HepG2 (cell line): Measurements from ENCODE around the gene RABGGTA. TPM values are rescaled to one million over a fixed set of nuclear protein-coding genes. Genes with fewer than 3 reads are reported as not detected.

Experiments used
- CAMTA2 ChIP-seq: sonication (generic); formaldehyde crosslinking; IDR thresholded peaks from 2 replicates; pipeline ENCODE4 v1.4.0; 2020; ENCODE audit warnings: mild to moderate bottlenecking, missing genetic modification reagents, borderline replicate concordance
- E2F2 ChIP-seq: sonication (generic); formaldehyde crosslinking; IDR thresholded peaks from 2 replicates; pipeline ENCODE4 v1.4.0; 2020; ENCODE audit warnings: missing genetic modification reagents, borderline replicate concordance
- HNF4G ChIP-seq, 2 experiments: sonication (generic) in 1 of 2; formaldehyde crosslinking in 1 of 2; IDR thresholded peaks; 2 replicates each; pipeline versions ENCODE4 v1.4.0 to v1.6.1; 2011 to 2020; ENCODE audit warnings: borderline replicate concordance in 2 of 2, low read depth in 2 of 2, mild to moderate bottlenecking in 2 of 2, low read length in 1 of 2, missing genetic modification reagents in 1 of 2, moderate library complexity in 1 of 2
- HNRNPUL1 ChIP-seq: fragments of 200-400 bp; formaldehyde crosslinking; IDR thresholded peaks from 2 replicates; pipeline ENCODE4 v1.6.1; 2017; ENCODE audit warnings: low read depth, mild to moderate bottlenecking, low read length, moderate library complexity
- ISL2 ChIP-seq: sonication (generic); formaldehyde crosslinking; IDR thresholded peaks from 2 replicates; pipeline ENCODE4 v1.5.0; 2020; ENCODE audit warnings: missing genetic modification reagents
- JDP2 ChIP-seq: sonication (generic); formaldehyde crosslinking; IDR thresholded peaks from 2 replicates; pipeline ENCODE4 v1.8.1; 2022; ENCODE audit warnings: missing genetic modification reagents, borderline replicate concordance
- KLF9 ChIP-seq: IDR thresholded peaks from 2 replicates; pipeline ENCODE4 v1.6.1; 2016; ENCODE audit warnings: low read depth
- NCOA1 ChIP-seq: sonication (generic); formaldehyde crosslinking; IDR thresholded peaks from 2 replicates; pipeline ENCODE4 v1.9.0; 2021; ENCODE audit warnings: missing genetic modification reagents
- NONO ChIP-seq, 2 experiments: fragments of 450-650 bp in 1 of 2; sonication (generic) in 1 of 2; formaldehyde crosslinking in 1 of 2; IDR thresholded peaks in 1 of 2; conservative IDR thresholded peaks in 1 of 2; 2 replicates each; pipeline versions ENCODE4 v1.6.1 to v1.8.0; 2017 to 2022; ENCODE audit warnings: mild to moderate bottlenecking in 1 of 2, missing genetic modification reagents in 1 of 2, moderate library complexity in 1 of 2
- NPAS2 ChIP-seq: sonication (generic); formaldehyde crosslinking; IDR thresholded peaks from 2 replicates; pipeline ENCODE4 v1.8.0; 2022; ENCODE audit warnings: mild to moderate bottlenecking, missing genetic modification reagents, borderline replicate concordance
- YY1 ChIP-seq: IDR thresholded peaks from 2 replicates; pipeline ENCODE4 v1.6.1; 2011; ENCODE audit warnings: low read length, low read depth, moderate library complexity, mild to moderate bottlenecking; ENCODE audit not compliant: insufficient read depth, insufficient replicate concordance
- ZBTB38 ChIP-seq: sonication (generic); formaldehyde crosslinking; IDR thresholded peaks from 2 replicates; pipeline ENCODE4 v1.5.1; 2020; ENCODE audit warnings: mild to moderate bottlenecking, missing genetic modification reagents
- ZBTB7A ChIP-seq: sonication (generic); formaldehyde crosslinking; IDR thresholded peaks from 2 replicates; pipeline ENCODE4 v1.8.0; 2022; ENCODE audit warnings: mild to moderate bottlenecking, missing genetic modification reagents
- ZMYM3 ChIP-seq: sonication (generic); formaldehyde crosslinking; IDR thresholded peaks from 2 replicates; pipeline ENCODE4 v1.5.1; 2020; ENCODE audit warnings: mild to moderate bottlenecking, missing genetic modification reagents
- ZNF17 ChIP-seq: sonication (generic); formaldehyde crosslinking; IDR thresholded peaks from 2 replicates; pipeline ENCODE4 v1.5.0; 2020; ENCODE audit warnings: mild to moderate bottlenecking, missing genetic modification reagents
- ZNF296 ChIP-seq: sonication (generic); formaldehyde crosslinking; conservative IDR thresholded peaks from 2 replicates; pipeline ENCODE4 v1.5.0; 2020; ENCODE audit warnings: mild to moderate bottlenecking, missing genetic modification reagents
- ZNF503 ChIP-seq: sonication (generic); formaldehyde crosslinking; IDR thresholded peaks from 2 replicates; pipeline ENCODE4 v1.4.0; 2020; ENCODE audit warnings: missing genetic modification reagents
- ZNF558 ChIP-seq: sonication (generic); formaldehyde crosslinking; IDR thresholded peaks from 2 replicates; pipeline ENCODE4 v1.9.0; 2022; ENCODE audit warnings: mild to moderate bottlenecking, missing genetic modification reagents, borderline replicate concordance
- ZNF740 ChIP-seq: sonication (generic); formaldehyde crosslinking; IDR thresholded peaks from 2 replicates; pipeline ENCODE4 v1.4.0; 2020; ENCODE audit warnings: missing genetic modification reagents
- ZNF83 ChIP-seq: sonication (generic); formaldehyde crosslinking; IDR thresholded peaks from 2 replicates; pipeline ENCODE4 v1.4.0; 2020; ENCODE audit warnings: missing genetic modification reagents, mild to moderate bottlenecking, borderline replicate concordance
- polyA plus RNA-seq, 8 experiments: library from polyadenylated mRNA; depleted of rRNA in 3 of 8; stranded (reverse) in 7 of 8; unstranded in 1 of 8; fragments of >200 nt; fragmentation: Illumina TruSeq in 4 of 8; extraction: Trizol in 4 of 8; gene quantifications; 2 replicates each; pipeline versions ENCODE4 v1.2.1 to v1.2.3, GENCODE V29; 2011 to 2016; ENCODE audit warnings: low read depth in 4 of 8, missing spikeins in 1 of 8, mixed read lengths in 1 of 8; ENCODE audit not compliant: insufficient read depth in 1 of 8
- total RNA-seq, 5 experiments: library from RNA; depleted of rRNA; stranded (reverse); fragments of >200 nt; fragmentation: Illumina TruSeq; extraction: Trizol; gene quantifications; 2 replicates each; pipeline ENCODE4 v1.2.3, GENCODE V29; 2016; ENCODE audit warnings: low read depth in 1 of 5
- TF ChIP-seq, protein P1 (sequence below): sonication (generic); formaldehyde crosslinking; IDR thresholded peaks from 2 replicates; pipeline ENCODE4 v1.4.0; 2020; ENCODE audit warnings: missing genetic modification reagents, mild to moderate bottlenecking, borderline replicate concordance

The RABGGTA gene
- total and polyA plus RNA-seq, 2 of the 13 experiments (the other 11 are each of a cell fraction or from before 2014, with no cell fraction given), result 57.9 to 90.8 TPM

DNA sequence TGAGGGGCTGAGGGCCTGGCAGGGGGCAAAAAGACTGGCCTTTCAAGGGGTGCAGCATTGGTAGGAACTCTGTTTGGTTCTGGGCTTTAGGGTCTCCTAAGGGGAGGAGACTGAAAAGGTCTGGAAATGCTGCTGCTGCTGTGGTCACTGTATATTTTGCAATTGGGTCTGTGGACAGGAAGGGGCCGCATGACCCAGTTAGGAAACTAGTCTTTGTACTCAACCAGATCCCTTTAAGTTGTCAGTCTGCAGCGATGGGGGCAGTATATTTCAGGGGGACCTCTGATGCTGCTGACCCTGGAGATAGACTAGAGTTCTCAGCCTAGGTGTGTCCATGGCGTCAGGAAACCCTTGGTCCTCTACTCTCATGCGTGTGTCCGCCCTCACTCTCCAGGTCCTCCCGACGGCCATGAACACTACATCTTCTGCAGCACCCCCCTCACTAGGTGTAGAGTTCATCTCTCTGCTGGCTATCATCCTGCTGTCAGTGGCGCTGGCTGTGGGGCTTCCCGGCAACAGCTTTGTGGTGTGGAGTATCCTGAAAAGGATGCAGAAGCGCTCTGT is 43.9 kb upstream of the RABGGTA start (continued):
- TF ChIP-seq, protein P1, sequence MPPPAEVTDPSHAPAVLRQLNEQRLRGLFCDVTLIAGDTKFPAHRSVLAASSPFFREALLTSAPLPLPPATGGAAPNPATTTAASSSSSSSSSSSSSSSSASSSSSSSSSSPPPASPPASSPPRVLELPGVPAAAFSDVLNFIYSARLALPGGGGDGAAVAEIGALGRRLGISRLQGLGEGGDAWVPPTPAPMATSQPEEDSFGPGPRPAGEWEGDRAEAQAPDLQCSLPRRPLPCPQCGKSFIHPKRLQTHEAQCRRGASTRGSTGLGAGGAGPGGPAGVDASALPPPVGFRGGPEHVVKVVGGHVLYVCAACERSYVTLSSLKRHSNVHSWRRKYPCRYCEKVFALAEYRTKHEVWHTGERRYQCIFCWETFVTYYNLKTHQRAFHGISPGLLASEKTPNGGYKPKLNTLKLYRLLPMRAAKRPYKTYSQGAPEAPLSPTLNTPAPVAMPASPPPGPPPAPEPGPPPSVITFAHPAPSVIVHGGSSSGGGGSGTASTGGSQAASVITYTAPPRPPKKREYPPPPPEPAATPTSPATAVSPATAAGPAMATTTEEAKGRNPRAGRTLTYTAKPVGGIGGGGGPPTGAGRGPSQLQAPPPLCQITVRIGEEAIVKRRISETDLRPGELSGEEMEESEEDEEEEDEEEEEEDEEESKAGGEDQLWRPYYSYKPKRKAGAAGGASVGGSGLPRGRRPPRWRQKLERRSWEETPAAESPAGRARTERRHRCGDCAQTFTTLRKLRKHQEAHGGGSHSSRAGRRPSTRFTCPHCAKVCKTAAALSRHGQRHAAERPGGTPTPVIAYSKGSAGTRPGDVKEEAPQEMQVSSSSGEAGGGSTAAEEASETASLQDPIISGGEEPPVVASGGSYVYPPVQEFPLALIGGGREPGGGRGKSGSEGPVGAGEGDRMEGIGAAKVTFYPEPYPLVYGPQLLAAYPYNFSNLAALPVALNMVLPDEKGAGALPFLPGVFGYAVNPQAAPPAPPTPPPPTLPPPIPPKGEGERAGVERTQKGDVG (CRISPR knock-in tag), result no peak
- no peak for TF ChIP-seq ZBTB7A (CRISPR knock-in tag)
- TF ChIP-seq HNF4G (IDR thresholded peaks at IDR 0.05; ENCODE audit: borderline replicate concordance, low read depth, low read length), result no peak
- TF ChIP-seq HNF4G (CRISPR knock-in tag; IDR thresholded peaks at IDR 0.05; ENCODE audit: borderline replicate concordance, low read depth), result 0 out of 2 replicates have a peak, but pooled peaks have one; percentile 10
- TF ChIP-seq ISL2 (CRISPR knock-in tag), result no peak
- TF ChIP-seq E2F2, result no peak
- no peak for TF ChIP-seq CAMTA2 (CRISPR knock-in tag)
- no peak for TF ChIP-seq KLF9 (CRISPR knock-in tag)
- no peak for TF ChIP-seq NONO (IDR thresholded peaks at IDR 0.05)
- no peak for TF ChIP-seq NONO (CRISPR knock-in tag; conservative IDR thresholded peaks at IDR 0.05)
- no peak for TF ChIP-seq ZNF17 (CRISPR knock-in tag)
- TF ChIP-seq YY1, result peak; percentile 62
- no peak for TF ChIP-seq JDP2 (CRISPR knock-in tag)
- TF ChIP-seq ZNF558 (CRISPR knock-in tag), result no peak
- TF ChIP-seq NCOA1 (CRISPR knock-in tag), result no peak
- TF ChIP-seq ZNF296 (CRISPR knock-in tag), result no peak
- no peak for TF ChIP-seq ZBTB38 (CRISPR knock-in tag)
- TF ChIP-seq ZNF503 (CRISPR knock-in tag), result no peak
- TF ChIP-seq ZNF83 (CRISPR knock-in tag), result no peak
- TF ChIP-seq ZMYM3 (CRISPR knock-in tag), result no peak
- TF ChIP-seq ZNF740 (CRISPR knock-in tag), result no peak; the same call in 1 of the 2 replicates
- no peak for TF ChIP-seq NPAS2 (CRISPR knock-in tag)
- no peak for TF ChIP-seq HNRNPUL1
